AG04450 (cell line): Measurements from ENCODE around the gene SYDE2. TPM values are rescaled to one million over a fixed set of nuclear protein-coding genes. Genes with fewer than 3 reads are reported as not detected.

ENCODE experiments used
- CTCF ChIA-PET: fragments of 300-600, 350-600 bp; formaldehyde crosslinking; extraction: SDS; loops from one replicate; lab custom pipeline; 2022; ENCODE audit warnings: antibody characterized with exemption, inconsistent platforms; lab: Charles Lee
- POLR2A ChIA-PET: fragments of 350-600 bp; formaldehyde crosslinking; extraction: SDS; loops from one replicate; lab custom pipeline; 2021; ENCODE audit warnings: antibody characterized with exemption, inconsistent platforms; lab: Yijun Ruan, JAX
- DNase-seq: peaks from one replicate; pipeline ENCODE4 v3.0.0-alpha.2; 2011; ENCODE audit warnings: low read depth, low spot score
- H3K27ac ChIP-seq: one replicate; pipeline ENCODE4 v1.5.1; 2012; ENCODE audit warnings: low read depth, low read length, control low read depth
- H3K27me3 ChIP-seq: one replicate; pipeline ENCODE4 v1.6.0; 2012; ENCODE audit warnings: low read length; ENCODE audit not compliant: control insufficient read depth, insufficient read depth
- H3K4me3 ChIP-seq: 2 replicates; pipeline ENCODE4 v1.5.1; 2011; ENCODE audit warnings: mild to moderate bottlenecking, low read depth, low read length, control low read depth
- H3K9me3 ChIP-seq: 2 replicates; pipeline ENCODE4 v1.5.1; 2012; ENCODE audit warnings: low read length; ENCODE audit not compliant: control insufficient read depth, insufficient read depth
- polyA plus RNA-seq: library from polyadenylated mRNA; depleted of rRNA; stranded (reverse); fragments of >200 nt; gene quantifications from 2 replicates; pipeline ENCODE4 v1.2.3, GENCODE V29; 2011
- TF ChIP-seq, protein P1 (sequence below): IDR thresholded peaks from 2 replicates; pipeline ENCODE4 v1.5.1; 2011; ENCODE audit warnings: low read depth, low read length, control low read depth, inconsistent platforms

Gene SYDE2
- polyA plus RNA-seq, 1 experiment = 5.7 TPM

DNA sequence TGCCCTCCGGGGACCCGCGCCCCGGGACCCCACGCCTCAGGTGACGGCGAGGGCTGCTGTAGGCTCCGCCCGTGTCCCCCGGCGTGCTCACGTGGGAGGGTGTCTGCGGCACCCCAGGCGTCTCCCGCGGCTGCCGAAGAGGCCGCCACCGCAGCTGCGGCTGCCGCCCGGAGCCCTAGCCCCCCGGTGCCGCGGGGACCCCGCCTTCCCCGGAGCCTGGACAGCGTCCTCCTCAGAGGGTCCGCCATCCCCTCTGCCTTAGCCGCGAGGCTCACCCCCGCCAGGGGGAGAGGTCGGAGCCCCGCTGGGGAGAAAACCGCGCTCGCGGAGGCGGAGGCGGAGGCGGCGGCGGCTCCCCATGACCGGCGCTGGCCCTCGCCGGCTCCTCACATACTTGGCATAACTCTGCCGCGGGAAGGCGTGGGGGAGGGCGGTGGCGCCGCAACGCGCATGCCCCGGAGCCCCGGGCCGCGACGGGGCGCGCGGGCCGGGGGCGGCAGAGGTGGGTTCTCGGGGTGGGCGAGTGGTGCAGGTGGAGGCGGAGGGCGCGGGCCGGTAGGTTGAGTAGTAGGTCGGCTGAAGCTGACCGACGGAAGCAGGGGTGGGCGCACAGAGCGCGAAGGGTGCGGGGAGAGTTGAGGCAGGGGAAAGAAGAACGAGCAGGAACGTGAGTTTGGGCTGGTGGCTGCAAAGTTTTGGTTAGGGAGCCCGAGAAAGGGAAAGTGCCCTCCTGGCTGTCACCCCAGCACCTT, 700 bp upstream of the SYDE2 start:
- Histone ChIP-seq H3K27ac (peak overlapping the region; percentile 39), H3K4me3 (peak overlapping the region; percentile 79), H3K27me3 (no peaks in the 10 kb centered on the region), H3K9me3 (no peaks in the 10 kb centered on the region)
- ChIA-PET CTCF (interaction anchor here (0.8 kb wide), 2 partner anchors 54 to 58 kb away, joined by 4 to 5 read pairs; partner anchors contain the start of gene C1orf52), POLR2A (interaction anchor here (0.6 to 1.0 kb wide), 2 partner anchors 24 to 35 kb away, joined by 3 read pairs; no protein-coding TSS in a partner anchor)
- no peak for DNase-seq
- TF ChIP-seq, protein P1, sequence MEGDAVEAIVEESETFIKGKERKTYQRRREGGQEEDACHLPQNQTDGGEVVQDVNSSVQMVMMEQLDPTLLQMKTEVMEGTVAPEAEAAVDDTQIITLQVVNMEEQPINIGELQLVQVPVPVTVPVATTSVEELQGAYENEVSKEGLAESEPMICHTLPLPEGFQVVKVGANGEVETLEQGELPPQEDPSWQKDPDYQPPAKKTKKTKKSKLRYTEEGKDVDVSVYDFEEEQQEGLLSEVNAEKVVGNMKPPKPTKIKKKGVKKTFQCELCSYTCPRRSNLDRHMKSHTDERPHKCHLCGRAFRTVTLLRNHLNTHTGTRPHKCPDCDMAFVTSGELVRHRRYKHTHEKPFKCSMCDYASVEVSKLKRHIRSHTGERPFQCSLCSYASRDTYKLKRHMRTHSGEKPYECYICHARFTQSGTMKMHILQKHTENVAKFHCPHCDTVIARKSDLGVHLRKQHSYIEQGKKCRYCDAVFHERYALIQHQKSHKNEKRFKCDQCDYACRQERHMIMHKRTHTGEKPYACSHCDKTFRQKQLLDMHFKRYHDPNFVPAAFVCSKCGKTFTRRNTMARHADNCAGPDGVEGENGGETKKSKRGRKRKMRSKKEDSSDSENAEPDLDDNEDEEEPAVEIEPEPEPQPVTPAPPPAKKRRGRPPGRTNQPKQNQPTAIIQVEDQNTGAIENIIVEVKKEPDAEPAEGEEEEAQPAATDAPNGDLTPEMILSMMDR = no peak

DNA sequence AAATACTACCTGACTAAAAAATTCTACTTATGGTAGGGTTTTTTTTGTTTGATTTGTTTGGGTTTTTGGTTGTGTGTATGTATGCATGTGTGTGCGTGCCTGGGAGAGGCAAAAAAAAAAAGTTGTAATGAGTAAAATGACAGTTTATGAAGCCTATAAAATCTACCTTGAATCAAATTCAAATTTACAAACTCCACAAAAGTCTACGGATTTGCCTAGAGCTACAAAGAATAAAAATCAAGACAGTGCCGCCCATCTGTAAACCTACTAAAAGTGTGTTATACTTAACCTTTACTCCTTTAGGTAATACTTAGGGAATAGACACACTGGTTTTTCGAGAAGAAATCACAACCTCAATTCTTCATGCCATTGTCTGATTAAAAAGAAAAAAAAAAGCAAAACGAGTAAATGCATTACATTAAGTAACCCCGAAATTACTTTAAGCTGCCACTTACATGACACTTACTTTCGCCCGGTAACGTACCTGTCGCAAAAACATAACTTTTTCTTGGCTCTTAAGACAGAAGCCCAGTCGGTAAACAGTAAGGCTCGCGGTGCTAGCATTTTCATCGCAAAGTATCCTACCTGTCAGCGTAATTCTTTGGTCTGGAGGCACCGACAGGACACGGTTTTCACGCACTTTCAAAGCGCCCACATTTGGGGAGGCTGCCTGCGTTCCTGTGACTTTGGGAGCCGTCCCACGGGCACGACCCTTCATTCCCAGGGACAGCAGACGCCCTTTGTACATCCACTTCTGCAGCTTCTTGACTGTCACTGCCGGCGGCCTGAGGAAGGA, 951 bp downstream of the SYDE2 start:
- CTCF ChIA-PET = interaction anchor here (1.7 to 2.0 kb wide), 3 partner anchors 55 to 255 kb away, joined by 6 to 11 read pairs (median 8); partner anchors contain the start of gene C1orf52
- DNase-seq = no peak
- no peaks in the 10 kb centered on the region for H3K27me3 ChIP-seq
- TF ChIP-seq, protein P1 = no peak
- POLR2A ChIA-PET = interaction anchor here (0.6 to 1.1 kb wide), 3 partner anchors 17 to 255 kb away, joined by 3 to 4 read pairs (median 3); no protein-coding TSS in a partner anchor
- H3K4me3 ChIP-seq = peak overlapping the region; percentile 79
- no peaks in the 10 kb centered on the region for H3K9me3 ChIP-seq
- no peak overlapping the region for H3K27ac ChIP-seq

DNA sequence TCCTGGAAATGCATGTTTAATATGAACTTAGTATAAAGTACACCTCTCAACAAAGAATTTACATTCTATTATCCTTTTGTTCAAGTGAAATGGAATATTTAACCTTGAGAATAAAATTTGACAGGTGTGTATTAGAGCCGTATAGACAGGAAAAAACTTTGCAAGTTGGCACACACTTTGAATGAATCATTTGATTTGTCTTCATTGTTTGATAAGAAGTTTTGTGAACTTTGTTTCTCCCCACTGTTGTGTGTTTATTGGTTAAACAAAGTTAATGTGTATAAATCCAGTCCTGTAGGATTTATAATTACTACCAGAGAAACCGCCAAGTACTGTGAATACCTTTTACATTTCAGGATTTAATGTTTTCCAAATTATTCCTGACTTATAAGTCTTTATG, 2.0 kb downstream of the SYDE2 start:
- CTCF ChIA-PET = interaction anchor here (0.9 to 2.0 kb wide), 7 partner anchors 56 to 254 kb away, joined by 4 to 11 read pairs (median 7); partner anchors contain the start of gene C1orf52
- H3K27me3 ChIP-seq = no peaks in the 10 kb centered on the region

DNA sequence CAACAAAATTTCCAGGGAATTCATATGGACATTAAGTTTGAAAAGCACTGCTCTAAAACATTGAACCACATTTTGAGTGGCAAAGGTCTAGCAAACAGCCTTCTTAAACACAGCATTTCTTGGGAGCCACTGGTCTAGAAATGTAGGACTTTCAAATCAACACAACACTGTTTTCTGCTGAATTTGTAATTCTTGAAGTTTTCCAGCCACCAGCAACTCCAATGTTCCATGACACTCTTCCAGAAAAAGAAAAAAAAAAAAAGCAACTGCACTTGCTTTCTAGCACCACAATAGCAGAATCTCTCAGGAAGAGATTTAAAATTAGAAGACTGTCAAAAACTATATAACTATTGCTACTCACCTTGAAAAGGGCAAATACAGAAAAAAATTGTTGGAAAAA, 4.5 kb downstream of the SYDE2 start:
- CTCF ChIA-PET = no interaction called here
- no peak for DNase-seq
- TF ChIP-seq, protein P1 = no peak
- Histone ChIP-seq H3K4me3 (no peak overlapping the region), H3K27me3 (no peaks in the 10 kb centered on the region), H3K9me3 (no peaks in the 10 kb centered on the region), H3K27ac (no peak overlapping the region)
- POLR2A ChIA-PET = no interaction called here

More for the DNA sequence above, 2.0 kb downstream of the SYDE2 start:
- POLR2A ChIA-PET = no interaction called here
- H3K4me3 ChIP-seq = peak overlapping the region; percentile 79
- TF ChIP-seq, protein P1 = no peak
- DNase-seq = no peak
- H3K27ac ChIP-seq = no peak overlapping the region
- no peaks in the 10 kb centered on the region for H3K9me3 ChIP-seq
